Measurements from ENCODE around the gene ZC3HAV1L.

Gene ZC3HAV1L

DNA sequence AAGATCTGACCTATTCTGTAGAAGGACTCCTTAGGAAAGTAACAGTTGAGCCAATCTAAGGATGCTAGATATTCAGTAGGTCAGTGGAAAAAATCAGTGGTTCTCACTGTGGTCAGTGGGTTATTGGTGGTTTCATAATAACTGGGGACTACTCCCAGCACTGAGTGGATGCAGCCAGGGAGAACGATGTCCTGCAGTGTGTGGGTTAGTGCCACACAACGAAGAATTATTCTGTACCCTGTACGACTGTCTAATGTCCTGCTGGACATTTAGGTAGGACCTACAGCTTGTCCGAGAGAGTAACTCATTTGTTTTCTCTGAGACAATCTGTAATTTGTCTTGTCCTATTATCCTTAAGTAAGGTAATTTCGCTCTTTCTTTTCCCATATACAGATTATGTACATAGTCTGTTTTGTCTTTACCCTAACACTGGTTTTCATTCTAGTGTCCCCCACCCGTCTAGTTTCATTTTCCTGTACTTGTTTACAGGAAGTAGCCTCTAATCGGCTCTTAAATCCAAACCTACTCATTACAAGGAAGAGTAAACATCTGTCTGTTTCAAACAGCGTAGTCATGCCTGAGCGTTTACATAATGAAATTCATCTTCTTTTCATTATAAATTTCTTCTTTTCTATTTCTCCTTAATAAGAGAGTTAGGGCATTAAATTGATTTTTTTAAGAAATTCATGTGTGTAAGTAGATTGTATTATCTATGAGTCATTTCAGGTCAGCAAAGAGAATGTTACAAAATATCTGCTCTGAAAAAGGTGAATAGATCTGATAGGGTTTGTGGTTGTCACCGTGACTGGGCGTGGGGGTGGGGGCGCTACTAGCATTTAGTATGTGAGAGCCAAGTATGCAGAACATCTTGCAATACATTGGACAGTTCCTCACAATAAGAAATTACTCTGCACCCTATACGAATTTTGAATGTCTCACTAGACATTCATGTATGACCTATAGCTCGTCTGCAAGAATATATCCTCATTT is 8.3 kb upstream of the ZC3HAV1L start:
- H3K27me3 ChIP-seq (replicated peaks; ENCODE audit: insufficient read depth, low read length): no peaks in the 10 kb centered on the region
- H3K4me3 ChIP-seq (ENCODE audit: low read length): no peak overlapping the region
- no peaks in the 10 kb centered on the region for H3K9me3 ChIP-seq (replicated peaks; ENCODE audit: insufficient read depth, low read length)
- H3K9ac ChIP-seq (ENCODE audit: low read length): no peak overlapping the region
- H2AFZ ChIP-seq (ENCODE audit: low read length): no peak overlapping the region
- no peaks in the 10 kb centered on the region for H3K79me2 ChIP-seq (ENCODE audit: low read length)
- TF ChIP-seq EZH2 (optimal IDR thresholded peaks at IDR 0.05; ENCODE audit: low read depth, low read length) (no peak), EZH2phosphoT487 (IDR thresholded peaks at IDR 0.05; ENCODE audit: low read length) (no peak)
- TF ChIP-seq, protein P1, sequence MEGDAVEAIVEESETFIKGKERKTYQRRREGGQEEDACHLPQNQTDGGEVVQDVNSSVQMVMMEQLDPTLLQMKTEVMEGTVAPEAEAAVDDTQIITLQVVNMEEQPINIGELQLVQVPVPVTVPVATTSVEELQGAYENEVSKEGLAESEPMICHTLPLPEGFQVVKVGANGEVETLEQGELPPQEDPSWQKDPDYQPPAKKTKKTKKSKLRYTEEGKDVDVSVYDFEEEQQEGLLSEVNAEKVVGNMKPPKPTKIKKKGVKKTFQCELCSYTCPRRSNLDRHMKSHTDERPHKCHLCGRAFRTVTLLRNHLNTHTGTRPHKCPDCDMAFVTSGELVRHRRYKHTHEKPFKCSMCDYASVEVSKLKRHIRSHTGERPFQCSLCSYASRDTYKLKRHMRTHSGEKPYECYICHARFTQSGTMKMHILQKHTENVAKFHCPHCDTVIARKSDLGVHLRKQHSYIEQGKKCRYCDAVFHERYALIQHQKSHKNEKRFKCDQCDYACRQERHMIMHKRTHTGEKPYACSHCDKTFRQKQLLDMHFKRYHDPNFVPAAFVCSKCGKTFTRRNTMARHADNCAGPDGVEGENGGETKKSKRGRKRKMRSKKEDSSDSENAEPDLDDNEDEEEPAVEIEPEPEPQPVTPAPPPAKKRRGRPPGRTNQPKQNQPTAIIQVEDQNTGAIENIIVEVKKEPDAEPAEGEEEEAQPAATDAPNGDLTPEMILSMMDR (IDR thresholded peaks at IDR 0.05; ENCODE audit: low read length): no peak
- no peaks in the 10 kb centered on the region for H4K20me1 ChIP-seq (ENCODE audit: insufficient read depth, low read length)
- no peaks in the 10 kb centered on the region for H3K9me2 ChIP-seq (replicated peaks; ENCODE audit: insufficient read depth, low read length)
- no peaks in the 10 kb centered on the region; the same call in 1 of the 2 replicates for H3K36me3 ChIP-seq (replicated peaks; ENCODE audit: insufficient read depth, low read length)
- H3K4me1 ChIP-seq (ENCODE audit: low read length): 0 out of 2 replicates have a peak, but pooled peaks cover 7% of the 10 kb centered on the region
- no peak for DNase-seq
- H3K4me2 ChIP-seq (ENCODE audit: low read depth, low read length): peak overlapping the region; percentile 1; the same call in 1 of the 2 replicates
- no peak overlapping the region for H3K27ac ChIP-seq (ENCODE audit: low read length)
- H3F3A ChIP-seq (ENCODE audit: insufficient read depth, low read length): 0 out of 2 replicates have a peak, but pooled peaks cover 4% of the 10 kb centered on the region

DNA sequence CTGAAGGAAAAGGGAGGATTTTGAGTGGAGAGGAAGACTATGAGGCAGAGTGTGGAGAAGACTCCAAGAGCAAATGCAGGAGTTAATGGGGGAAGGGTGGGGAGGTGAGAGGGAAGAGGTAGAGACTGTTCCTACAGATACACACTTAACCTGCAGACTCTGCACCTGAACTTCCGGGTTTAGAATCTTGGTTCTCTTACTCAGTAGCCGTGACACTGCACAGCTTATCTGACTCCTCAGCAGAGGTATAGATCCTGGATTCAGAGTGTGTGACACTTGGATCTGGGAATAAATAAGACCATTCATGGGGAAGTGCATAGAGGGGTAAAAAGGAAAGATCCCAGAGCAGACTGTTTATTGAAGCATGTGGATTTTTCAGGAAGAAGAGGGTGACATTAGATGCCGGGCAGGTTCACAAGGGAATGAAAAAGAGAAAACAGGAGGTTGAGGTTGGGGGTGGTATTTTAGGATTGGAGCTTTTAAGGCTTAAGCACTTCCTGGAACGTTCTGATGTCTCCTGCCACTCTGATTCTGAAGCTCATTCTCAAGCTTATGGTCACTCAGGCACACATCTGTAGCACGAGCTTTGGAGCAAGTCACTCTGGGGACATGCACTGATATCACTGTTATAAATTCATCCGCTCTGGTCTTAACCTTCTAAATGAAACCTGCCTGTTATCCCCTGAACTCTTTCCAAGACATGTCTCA is 5.7 kb upstream of the ZC3HAV1L start:
- Histone ChIP-seq H3K4me2 (ENCODE audit: low read depth, low read length) (no peak overlapping the region), H3K9me2 (replicated peaks; ENCODE audit: insufficient read depth, low read length) (no peaks in the 10 kb centered on the region), H3K4me1 (ENCODE audit: low read length) (0 out of 2 replicates have a peak, but pooled peaks cover 7% of the 10 kb centered on the region), H3K36me3 (replicated peaks; ENCODE audit: insufficient read depth, low read length) (no peaks in the 10 kb centered on the region; the same call in 1 of the 2 replicates), H3K79me2 (ENCODE audit: low read length) (no peaks in the 10 kb centered on the region), H3K4me3 (ENCODE audit: low read length) (no peak overlapping the region), H3F3A (ENCODE audit: insufficient read depth, low read length) (0 out of 2 replicates have a peak, but pooled peaks cover 4% of the 10 kb centered on the region), H3K9me3 (replicated peaks; ENCODE audit: insufficient read depth, low read length) (no peaks in the 10 kb centered on the region), H3K27ac (ENCODE audit: low read length) (no peak overlapping the region), H3K27me3 (replicated peaks; ENCODE audit: insufficient read depth, low read length) (no peaks in the 10 kb centered on the region), H3K9ac (ENCODE audit: low read length) (no peak overlapping the region), H2AFZ (ENCODE audit: low read length) (no peak overlapping the region), H4K20me1 (ENCODE audit: insufficient read depth, low read length) (no peaks in the 10 kb centered on the region)
- TF ChIP-seq EZH2 (optimal IDR thresholded peaks at IDR 0.05; ENCODE audit: low read depth, low read length): no peak
- no peak for TF ChIP-seq EZH2phosphoT487 (IDR thresholded peaks at IDR 0.05; ENCODE audit: low read length)
- TF ChIP-seq, protein P1 (IDR thresholded peaks at IDR 0.05; ENCODE audit: low read length): no peak
- no peak for DNase-seq

DNA sequence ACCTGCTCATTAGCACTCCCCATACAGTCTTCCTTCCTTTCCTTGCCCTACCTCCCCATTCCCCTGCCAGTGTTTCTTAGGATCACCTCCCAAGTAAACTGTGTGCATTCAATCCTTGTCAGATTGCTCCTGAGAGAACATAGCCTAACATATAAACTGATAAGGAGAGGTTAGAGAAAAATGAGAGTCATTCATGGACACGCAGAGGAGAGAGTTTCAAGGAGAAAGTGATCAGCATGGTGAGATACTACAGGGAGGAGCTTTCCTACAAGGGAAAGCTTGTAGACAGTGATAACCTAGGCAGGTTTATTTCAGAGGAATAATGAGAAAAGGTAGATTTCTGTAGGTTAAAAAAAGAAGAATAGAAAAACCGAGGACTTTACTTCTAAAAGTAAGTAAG is 2.8 kb upstream of the ZC3HAV1L start:
- Histone ChIP-seq H3K4me2 (ENCODE audit: low read depth, low read length) (no peak overlapping the region), H3K79me2 (ENCODE audit: low read length) (no peaks in the 10 kb centered on the region), H3F3A (ENCODE audit: insufficient read depth, low read length) (no peaks in the 10 kb centered on the region), H3K9ac (ENCODE audit: low read length) (no peak overlapping the region), H3K4me3 (ENCODE audit: low read length) (no peak overlapping the region), H3K9me3 (replicated peaks; ENCODE audit: insufficient read depth, low read length) (no peaks in the 10 kb centered on the region), H3K27ac (ENCODE audit: low read length) (no peak overlapping the region), H2AFZ (ENCODE audit: low read length) (no peak overlapping the region), H3K4me1 (ENCODE audit: low read length) (no peaks in the 10 kb centered on the region), H3K27me3 (replicated peaks; ENCODE audit: insufficient read depth, low read length) (no peaks in the 10 kb centered on the region), H3K9me2 (replicated peaks; ENCODE audit: insufficient read depth, low read length) (no peaks in the 10 kb centered on the region), H4K20me1 (ENCODE audit: insufficient read depth, low read length) (no peaks in the 10 kb centered on the region), H3K36me3 (replicated peaks; ENCODE audit: insufficient read depth, low read length) (no peaks in the 10 kb centered on the region)
- TF ChIP-seq, protein P1 (IDR thresholded peaks at IDR 0.05; ENCODE audit: low read length): no peak
- TF ChIP-seq EZH2 (optimal IDR thresholded peaks at IDR 0.05; ENCODE audit: low read depth, low read length): no peak
- TF ChIP-seq EZH2phosphoT487 (IDR thresholded peaks at IDR 0.05; ENCODE audit: low read length): no peak
- no peak for DNase-seq

All from MM.1S (cell line).